Measurements from ENCODE around the gene FAM78A. TPM values are rescaled to one million over a fixed set of nuclear protein-coding genes. Genes with fewer than 3 reads are reported as not detected.

Gene FAM78A
- total RNA-seq, 1 experiment from 2014 or later: 3.4 TPM

DNA sequence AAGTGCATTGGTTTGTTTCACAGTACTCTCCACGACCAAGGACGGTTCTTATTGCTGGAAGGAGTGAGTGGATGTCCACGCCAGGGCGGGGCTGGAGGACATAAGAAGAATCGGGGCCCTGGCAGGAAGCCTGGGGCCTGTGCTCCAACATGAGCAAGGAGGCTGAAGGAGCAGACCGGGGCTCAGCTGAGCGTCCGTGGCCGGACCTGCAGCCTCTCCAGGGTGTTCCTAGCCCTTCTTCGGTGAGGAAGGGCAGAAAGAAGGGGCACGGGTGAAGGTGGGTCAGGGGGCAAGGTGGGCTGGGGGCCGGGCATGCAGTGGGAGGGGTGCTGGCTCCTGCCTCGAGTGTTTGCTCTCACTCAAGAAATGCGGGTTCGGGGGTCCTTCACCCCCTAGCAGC is 18.1 kb downstream of the FAM78A start:
- no TSS peak for BruUV-seq (replicated peaks)
- H3K27me3 ChIP-seq (ENCODE audit: insufficient read depth, low read length): no peaks in the 10 kb centered on the region
- no peak for ATAC-seq
- TF ChIP-seq EZH2phosphoT487 (IDR thresholded peaks at IDR 0.05; ENCODE audit: borderline replicate concordance) (no peak), SP1 (IDR thresholded peaks at IDR 0.05; ENCODE audit: low read depth) (no peak), SIN3A (IDR thresholded peaks at IDR 0.05; ENCODE audit: low read depth) (no peak), EGR1 (IDR thresholded peaks at IDR 0.05; ENCODE audit: low read depth) (no peak), TCF7L2 (IDR thresholded peaks at IDR 0.05; ENCODE audit: borderline replicate concordance, extremely low read depth, insufficient read depth, insufficient read length) (no peak), RAD21 (IDR thresholded peaks at IDR 0.05; ENCODE audit: low read depth) (no peak), FOSL1 (IDR thresholded peaks at IDR 0.05; ENCODE audit: low read depth) (no peak), CBX3 (IDR thresholded peaks at IDR 0.05; ENCODE audit: low read depth) (no peak), POLR2AphosphoS5 (IDR thresholded peaks at IDR 0.05; ENCODE audit: low read depth, low read length) (no peak), YY1 (IDR thresholded peaks at IDR 0.05; ENCODE audit: extremely low read depth, insufficient replicate concordance, low read depth, low read length) (no peak), CEBPB (IDR thresholded peaks at IDR 0.05; ENCODE audit: low read depth) (no peak), JUND (IDR thresholded peaks at IDR 0.05) (no peak), POLR2A (IDR thresholded peaks at IDR 0.05; ENCODE audit: borderline replicate concordance, extremely low read depth, insufficient read depth, insufficient read length) (no peak), SRF (IDR thresholded peaks at IDR 0.05; ENCODE audit: low read depth) (no peak)
- TF ChIP-seq, protein P1, sequence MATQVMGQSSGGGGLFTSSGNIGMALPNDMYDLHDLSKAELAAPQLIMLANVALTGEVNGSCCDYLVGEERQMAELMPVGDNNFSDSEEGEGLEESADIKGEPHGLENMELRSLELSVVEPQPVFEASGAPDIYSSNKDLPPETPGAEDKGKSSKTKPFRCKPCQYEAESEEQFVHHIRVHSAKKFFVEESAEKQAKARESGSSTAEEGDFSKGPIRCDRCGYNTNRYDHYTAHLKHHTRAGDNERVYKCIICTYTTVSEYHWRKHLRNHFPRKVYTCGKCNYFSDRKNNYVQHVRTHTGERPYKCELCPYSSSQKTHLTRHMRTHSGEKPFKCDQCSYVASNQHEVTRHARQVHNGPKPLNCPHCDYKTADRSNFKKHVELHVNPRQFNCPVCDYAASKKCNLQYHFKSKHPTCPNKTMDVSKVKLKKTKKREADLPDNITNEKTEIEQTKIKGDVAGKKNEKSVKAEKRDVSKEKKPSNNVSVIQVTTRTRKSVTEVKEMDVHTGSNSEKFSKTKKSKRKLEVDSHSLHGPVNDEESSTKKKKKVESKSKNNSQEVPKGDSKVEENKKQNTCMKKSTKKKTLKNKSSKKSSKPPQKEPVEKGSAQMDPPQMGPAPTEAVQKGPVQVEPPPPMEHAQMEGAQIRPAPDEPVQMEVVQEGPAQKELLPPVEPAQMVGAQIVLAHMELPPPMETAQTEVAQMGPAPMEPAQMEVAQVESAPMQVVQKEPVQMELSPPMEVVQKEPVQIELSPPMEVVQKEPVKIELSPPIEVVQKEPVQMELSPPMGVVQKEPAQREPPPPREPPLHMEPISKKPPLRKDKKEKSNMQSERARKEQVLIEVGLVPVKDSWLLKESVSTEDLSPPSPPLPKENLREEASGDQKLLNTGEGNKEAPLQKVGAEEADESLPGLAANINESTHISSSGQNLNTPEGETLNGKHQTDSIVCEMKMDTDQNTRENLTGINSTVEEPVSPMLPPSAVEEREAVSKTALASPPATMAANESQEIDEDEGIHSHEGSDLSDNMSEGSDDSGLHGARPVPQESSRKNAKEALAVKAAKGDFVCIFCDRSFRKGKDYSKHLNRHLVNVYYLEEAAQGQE (IDR thresholded peaks at IDR 0.05; ENCODE audit: low read depth): no peak
- TF ChIP-seq, protein P2, sequence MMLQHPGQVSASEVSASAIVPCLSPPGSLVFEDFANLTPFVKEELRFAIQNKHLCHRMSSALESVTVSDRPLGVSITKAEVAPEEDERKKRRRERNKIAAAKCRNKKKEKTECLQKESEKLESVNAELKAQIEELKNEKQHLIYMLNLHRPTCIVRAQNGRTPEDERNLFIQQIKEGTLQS (IDR thresholded peaks at IDR 0.05): no peak
- TF ChIP-seq, protein P3, sequence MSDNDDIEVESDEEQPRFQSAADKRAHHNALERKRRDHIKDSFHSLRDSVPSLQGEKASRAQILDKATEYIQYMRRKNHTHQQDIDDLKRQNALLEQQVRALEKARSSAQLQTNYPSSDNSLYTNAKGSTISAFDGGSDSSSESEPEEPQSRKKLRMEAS (IDR thresholded peaks at IDR 0.05): no peak
- TF ChIP-seq, protein P4, sequence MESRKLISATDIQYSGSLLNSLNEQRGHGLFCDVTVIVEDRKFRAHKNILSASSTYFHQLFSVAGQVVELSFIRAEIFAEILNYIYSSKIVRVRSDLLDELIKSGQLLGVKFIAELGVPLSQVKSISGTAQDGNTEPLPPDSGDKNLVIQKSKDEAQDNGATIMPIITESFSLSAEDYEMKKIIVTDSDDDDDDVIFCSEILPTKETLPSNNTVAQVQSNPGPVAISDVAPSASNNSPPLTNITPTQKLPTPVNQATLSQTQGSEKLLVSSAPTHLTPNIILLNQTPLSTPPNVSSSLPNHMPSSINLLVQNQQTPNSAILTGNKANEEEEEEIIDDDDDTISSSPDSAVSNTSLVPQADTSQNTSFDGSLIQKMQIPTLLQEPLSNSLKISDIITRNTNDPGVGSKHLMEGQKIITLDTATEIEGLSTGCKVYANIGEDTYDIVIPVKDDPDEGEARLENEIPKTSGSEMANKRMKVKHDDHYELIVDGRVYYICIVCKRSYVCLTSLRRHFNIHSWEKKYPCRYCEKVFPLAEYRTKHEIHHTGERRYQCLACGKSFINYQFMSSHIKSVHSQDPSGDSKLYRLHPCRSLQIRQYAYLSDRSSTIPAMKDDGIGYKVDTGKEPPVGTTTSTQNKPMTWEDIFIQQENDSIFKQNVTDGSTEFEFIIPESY (IDR thresholded peaks at IDR 0.05; ENCODE audit: extremely low read depth, insufficient replicate concordance, low read length): no peak
- TF ChIP-seq, protein P5, sequence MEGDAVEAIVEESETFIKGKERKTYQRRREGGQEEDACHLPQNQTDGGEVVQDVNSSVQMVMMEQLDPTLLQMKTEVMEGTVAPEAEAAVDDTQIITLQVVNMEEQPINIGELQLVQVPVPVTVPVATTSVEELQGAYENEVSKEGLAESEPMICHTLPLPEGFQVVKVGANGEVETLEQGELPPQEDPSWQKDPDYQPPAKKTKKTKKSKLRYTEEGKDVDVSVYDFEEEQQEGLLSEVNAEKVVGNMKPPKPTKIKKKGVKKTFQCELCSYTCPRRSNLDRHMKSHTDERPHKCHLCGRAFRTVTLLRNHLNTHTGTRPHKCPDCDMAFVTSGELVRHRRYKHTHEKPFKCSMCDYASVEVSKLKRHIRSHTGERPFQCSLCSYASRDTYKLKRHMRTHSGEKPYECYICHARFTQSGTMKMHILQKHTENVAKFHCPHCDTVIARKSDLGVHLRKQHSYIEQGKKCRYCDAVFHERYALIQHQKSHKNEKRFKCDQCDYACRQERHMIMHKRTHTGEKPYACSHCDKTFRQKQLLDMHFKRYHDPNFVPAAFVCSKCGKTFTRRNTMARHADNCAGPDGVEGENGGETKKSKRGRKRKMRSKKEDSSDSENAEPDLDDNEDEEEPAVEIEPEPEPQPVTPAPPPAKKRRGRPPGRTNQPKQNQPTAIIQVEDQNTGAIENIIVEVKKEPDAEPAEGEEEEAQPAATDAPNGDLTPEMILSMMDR (IDR thresholded peaks at IDR 0.05 in 2 of 3, conservative IDR thresholded peaks at IDR 0.05 in 1 of 3; ENCODE audit: borderline replicate concordance in 1 of 3, insufficient read depth in 1 of 3, low read depth in 2 of 3, low read length in 2 of 3): no peak
- H3K79me2 ChIP-seq (ENCODE audit: insufficient read depth, low read length): no peaks in the 10 kb centered on the region
- no peaks in the 10 kb centered on the region for H3K36me3 ChIP-seq (ENCODE audit: control insufficient read depth in 1 of 2, insufficient read depth in 2 of 2, low read length in 2 of 2)
- peaks cover 0 to 4% of the 10 kb centered on the region in 2 experiments; a peak in 1 of 4 replicates for H3K4me1 ChIP-seq (ENCODE audit: control insufficient read depth in 1 of 2, insufficient read depth in 2 of 2, low read length in 2 of 2)
- H2AFZ ChIP-seq (ENCODE audit: low read depth, low read length, poor library complexity, severe bottlenecking): no peak overlapping the region
- no peak overlapping the region for H3K4me3 ChIP-seq (replicated peaks in 1 of 2; ENCODE audit: low read depth in 1 of 2, low read length in 2 of 2)
- ChIA-PET RAD21 (ENCODE audit: low non-redundant PET in 1 of 2, low total read pairs in 2 of 2, uncharacterized antibody in 2 of 2, unreplicated experiment in 2 of 2) (no interaction called here), POLR2A (no interaction called here), CTCF (no interaction called here)
- H4K20me1 ChIP-seq (ENCODE audit: insufficient read depth): no peaks in the 10 kb centered on the region
- no peak overlapping the region for H3K9ac ChIP-seq (ENCODE audit: low read length)
- no peak overlapping the region for H3K27ac ChIP-seq (ENCODE audit: low read depth, low read length)
- H3K9me3 ChIP-seq (ENCODE audit: control insufficient read depth in 1 of 2, insufficient read depth in 1 of 2, low read depth in 1 of 2, low read length in 2 of 2): no peaks in the 10 kb centered on the region
- DNase-seq (ENCODE audit: low read depth, low spot score): no peak
- no peak overlapping the region for H3K4me2 ChIP-seq (ENCODE audit: low read length)
- H3K9me2 ChIP-seq (ENCODE audit: insufficient read depth): no peaks in the 10 kb centered on the region
- intact Hi-C loops (cut with micrococcal nuclease): no loop called here

Measured in HCT116 (cell line).